Measurements from ENCODE around the gene HS6ST2. TPM values are rescaled to one million over a fixed set of nuclear protein-coding genes. Genes with fewer than 3 reads are reported as not detected.

HS6ST2 gene
- total RNA-seq, 5 donors from 2014 or later (not counting 1 experiment from before 2014, with no cell fraction given), result not detected

GRCh38 chrX:132613801-132614200 lies 344.6 kb downstream of the HS6ST2 start:
- Histone ChIP-seq H3K4me1 (ENCODE audit: control insufficient read depth in 1 of 2, extremely low read depth in 1 of 2, insufficient read depth in 2 of 2, low read length in 2 of 2) (no peaks in the 10 kb centered on the region), H3K27me3 (replicated peaks in 1 of 2; ENCODE audit: control insufficient read depth in 2 of 2, extremely low read depth in 1 of 2, insufficient read depth in 2 of 2, low read length in 1 of 2) (no peaks in the 10 kb centered on the region), H3K9me3 (no peaks in the 10 kb centered on the region), H3K36me3 (ENCODE audit: control insufficient read depth in 2 of 2, extremely low read depth in 1 of 2, insufficient read depth in 1 of 2, low read length in 1 of 2) (no peaks in the 10 kb centered on the region), H3K4me3 (ENCODE audit: control insufficient read depth in 1 of 2, extremely low read depth in 1 of 2, low read length in 1 of 2) (no peak overlapping the region), H3K27ac (ENCODE audit: low read length) (no peak overlapping the region)
- H3K4me1 Mint-ChIP-seq, result no peaks in the 10 kb centered on the region
- DNase-seq (no peak), ATAC-seq (replicated peaks in 1 of 4) (no peak)
- no peak overlapping the region for H3K4me3 Mint-ChIP-seq
- ChIA-PET CTCF (interaction anchor here (0.6 to 4.4 kb wide), 6 partner anchors 122 to 786 kb away, joined by 3 to 21 read pairs (median 5); no protein-coding TSS in a partner anchor), POLR2A (no interaction called here)
- H3K36me3 Mint-ChIP-seq, result no peaks in the 10 kb centered on the region
- H3K27me3 Mint-ChIP-seq, result peaks cover 0 to 8% of the 10 kb centered on the region in 2 donors
- WGBS (ENCODE audit: insufficient coverage), result no CpG with 5 or more reads among the region's 5 CpGs
- H3K27ac Mint-ChIP-seq, result no peak overlapping the region
- no peaks in the 10 kb centered on the region for H3K9me3 Mint-ChIP-seq

GRCh38 chrX:132612821-132613564 lies 345.4 kb downstream of the HS6ST2 start:
- DNase-seq (peak in 30 of 35 experiments; percentile 1 to 56 (median 22)), ATAC-seq (replicated peaks in 1 of 4) (peak in 2 of 4 experiments; percentile 40 to 43)
- Mint-ChIP-seq H3K4me3 (no peak overlapping the region), H3K36me3 (no peaks in the 10 kb centered on the region), H3K27me3 (peaks cover 0 to 8% of the 10 kb centered on the region in 2 donors), H3K4me1 (no peaks in the 10 kb centered on the region), H3K9me3 (no peaks in the 10 kb centered on the region), H3K27ac (no peak overlapping the region)
- H3K4me1 ChIP-seq (ENCODE audit: control insufficient read depth in 1 of 2, extremely low read depth in 1 of 2, insufficient read depth in 2 of 2, low read length in 2 of 2), result no peaks in the 10 kb centered on the region
- H3K27ac ChIP-seq (ENCODE audit: low read length), result no peak overlapping the region
- CTCF ChIA-PET, result interaction anchor here (0.6 to 4.4 kb wide), 8 partner anchors 320 to 785 kb away, joined by 3 to 21 read pairs (median 3); no protein-coding TSS in a partner anchor
- no peak overlapping the region for H3K4me3 ChIP-seq (ENCODE audit: control insufficient read depth in 1 of 2, extremely low read depth in 1 of 2, low read length in 1 of 2)
- no peaks in the 10 kb centered on the region for H3K9me3 ChIP-seq
- H3K36me3 ChIP-seq (ENCODE audit: control insufficient read depth in 2 of 2, extremely low read depth in 1 of 2, insufficient read depth in 1 of 2, low read length in 1 of 2), result no peaks in the 10 kb centered on the region
- H3K27me3 ChIP-seq (replicated peaks in 1 of 2; ENCODE audit: control insufficient read depth in 2 of 2, extremely low read depth in 1 of 2, insufficient read depth in 2 of 2, low read length in 1 of 2), result no peaks in the 10 kb centered on the region
- no CpG with 5 or more reads among the region's 10 CpGs for WGBS (ENCODE audit: insufficient coverage)
- POLR2A ChIA-PET, result interaction anchor here in 1 of 2 donors (0.6 kb wide), 1 partner anchor 832 kb away, joined by 3 read pairs; no protein-coding TSS in a partner anchor

- no peaks in the 10 kb centered on the region for H3K36me3 Mint-ChIP-seq
- no peaks in the 10 kb centered on the region for H3K9me3 Mint-ChIP-seq
- no peaks in the 10 kb centered on the region for H3K4me1 Mint-ChIP-seq
- Histone ChIP-seq H3K9me3 (no peaks in the 10 kb centered on the region), H3K4me1 (ENCODE audit: control insufficient read depth in 1 of 2, extremely low read depth in 1 of 2, insufficient read depth in 2 of 2, low read length in 2 of 2) (no peaks in the 10 kb centered on the region), H3K36me3 (ENCODE audit: control insufficient read depth in 2 of 2, extremely low read depth in 1 of 2, insufficient read depth in 1 of 2, low read length in 1 of 2) (no peaks in the 10 kb centered on the region), H3K4me3 (ENCODE audit: control insufficient read depth in 1 of 2, extremely low read depth in 1 of 2, low read length in 1 of 2) (no peak overlapping the region), H3K27me3 (replicated peaks in 1 of 2; ENCODE audit: control insufficient read depth in 2 of 2, extremely low read depth in 1 of 2, insufficient read depth in 2 of 2, low read length in 1 of 2) (no peaks in the 10 kb centered on the region), H3K27ac (ENCODE audit: low read length) (no peak overlapping the region)
- no peak for ATAC-seq (replicated peaks in 1 of 4)
- POLR2A ChIA-PET, result no interaction called here
- CTCF ChIA-PET, result interaction anchor here in 1 of 2 donors (1.8 kb wide), 1 partner anchor 519 kb away, joined by 3 read pairs; no protein-coding TSS in a partner anchor
- H3K27ac Mint-ChIP-seq, result no peak overlapping the region
- no peak overlapping the region for H3K4me3 Mint-ChIP-seq
- no peak for DNase-seq
- peaks cover 0 to 17% of the 10 kb centered on the region in 2 donors for H3K27me3 Mint-ChIP-seq
- WGBS (ENCODE audit: insufficient coverage), result no CpG with 5 or more reads among the region's 4 CpGs
These were observed 347.9 kb downstream of the HS6ST2 start for GRCh38 chrX:132610536-132610935.

GRCh38 chrX:132609362-132609848 lies 349.0 kb downstream of the HS6ST2 start:
- Mint-ChIP-seq H3K36me3 (no peaks in the 10 kb centered on the region), H3K27ac (no peak overlapping the region), H3K4me1 (no peaks in the 10 kb centered on the region), H3K4me3 (no peak overlapping the region), H3K9me3 (no peaks in the 10 kb centered on the region), H3K27me3 (peaks cover 0 to 22% of the 10 kb centered on the region in 2 donors)
- no peak overlapping the region for H3K4me3 ChIP-seq (ENCODE audit: control insufficient read depth in 1 of 2, extremely low read depth in 1 of 2, low read length in 1 of 2)
- ChIA-PET CTCF (interaction anchor here (0.5 to 1.8 kb wide), 2 partner anchors 12 to 518 kb away, joined by 3 to 4 read pairs; no protein-coding TSS in a partner anchor), POLR2A (no interaction called here)
- no peaks in the 10 kb centered on the region for H3K9me3 ChIP-seq
- no peak overlapping the region for H3K27ac ChIP-seq (ENCODE audit: low read length)
- ATAC-seq (replicated peaks in 1 of 4) (no peak), DNase-seq (no peak)
- no peaks in the 10 kb centered on the region for H3K36me3 ChIP-seq (ENCODE audit: control insufficient read depth in 2 of 2, extremely low read depth in 1 of 2, insufficient read depth in 1 of 2, low read length in 1 of 2)
- H3K27me3 ChIP-seq (replicated peaks in 1 of 2; ENCODE audit: control insufficient read depth in 2 of 2, extremely low read depth in 1 of 2, insufficient read depth in 2 of 2, low read length in 1 of 2), result no peaks in the 10 kb centered on the region
- no peaks in the 10 kb centered on the region for H3K4me1 ChIP-seq (ENCODE audit: control insufficient read depth in 1 of 2, extremely low read depth in 1 of 2, insufficient read depth in 2 of 2, low read length in 2 of 2)
- WGBS (ENCODE audit: insufficient coverage), result no CpG with 5 or more reads among the region's 1 CpG

GRCh38 chrX:132603700-132604286 lies 354.6 kb downstream of the HS6ST2 start:
- ChIA-PET POLR2A (interaction anchor here in 1 of 2 donors (0.6 kb wide), 1 partner anchor 367 kb away, joined by 6 read pairs; no protein-coding TSS in a partner anchor), CTCF (interaction anchor here (0.6 to 1.4 kb wide), 5 partner anchors 12 to 364 kb away, joined by 3 read pairs; no protein-coding TSS in a partner anchor)
- DNase-seq (no peak), ATAC-seq (replicated peaks in 1 of 4) (no peak)
- no peaks in the 10 kb centered on the region for H3K36me3 ChIP-seq (ENCODE audit: control insufficient read depth in 2 of 2, extremely low read depth in 1 of 2, insufficient read depth in 1 of 2, low read length in 1 of 2)
- H3K9me3 Mint-ChIP-seq, result no peaks in the 10 kb centered on the region
- H3K4me3 ChIP-seq (ENCODE audit: control insufficient read depth in 1 of 2, extremely low read depth in 1 of 2, low read length in 1 of 2), result no peak overlapping the region
- H3K4me3 Mint-ChIP-seq, result no peak overlapping the region
- no peak overlapping the region for H3K27ac Mint-ChIP-seq
- H3K9me3 ChIP-seq, result no peaks in the 10 kb centered on the region
- no peak overlapping the region for H3K27ac ChIP-seq (ENCODE audit: low read length)
- H3K27me3 ChIP-seq (replicated peaks in 1 of 2; ENCODE audit: control insufficient read depth in 2 of 2, extremely low read depth in 1 of 2, insufficient read depth in 2 of 2, low read length in 1 of 2), result no peaks in the 10 kb centered on the region
- no peaks in the 10 kb centered on the region for H3K36me3 Mint-ChIP-seq
- 83% methylated on average over 1 of the region's 6 CpGs for WGBS (ENCODE audit: insufficient coverage)
- no peaks in the 10 kb centered on the region for H3K4me1 ChIP-seq (ENCODE audit: control insufficient read depth in 1 of 2, extremely low read depth in 1 of 2, insufficient read depth in 2 of 2, low read length in 2 of 2)
- no peaks in the 10 kb centered on the region for H3K4me1 Mint-ChIP-seq
- peaks cover 2 to 36% of the 10 kb centered on the region in 2 donors for H3K27me3 Mint-ChIP-seq

GRCh38 chrX:132602701-132603100 lies 355.7 kb downstream of the HS6ST2 start:
- H3K36me3 ChIP-seq (ENCODE audit: control insufficient read depth in 2 of 2, extremely low read depth in 1 of 2, insufficient read depth in 1 of 2, low read length in 1 of 2), result no peaks in the 10 kb centered on the region
- Mint-ChIP-seq H3K27ac (no peak overlapping the region), H3K36me3 (no peaks in the 10 kb centered on the region), H3K4me1 (no peaks in the 10 kb centered on the region), H3K4me3 (no peak overlapping the region), H3K9me3 (no peaks in the 10 kb centered on the region), H3K27me3 (peaks cover 2 to 36% of the 10 kb centered on the region in 2 donors)
- POLR2A ChIA-PET, result no interaction called here
- WGBS (ENCODE audit: insufficient coverage), result no CpG with 5 or more reads among the region's 4 CpGs
- H3K27me3 ChIP-seq (replicated peaks in 1 of 2; ENCODE audit: control insufficient read depth in 2 of 2, extremely low read depth in 1 of 2, insufficient read depth in 2 of 2, low read length in 1 of 2), result no peaks in the 10 kb centered on the region
- no peak overlapping the region for H3K4me3 ChIP-seq (ENCODE audit: control insufficient read depth in 1 of 2, extremely low read depth in 1 of 2, low read length in 1 of 2)
- CTCF ChIA-PET, result interaction anchor here in 1 of 2 donors (1.4 kb wide), 1 partner anchor 310 kb away, joined by 3 read pairs; no protein-coding TSS in a partner anchor
- ATAC-seq (replicated peaks in 1 of 4) (no peak), DNase-seq (no peak)
- H3K9me3 ChIP-seq, result no peaks in the 10 kb centered on the region
- no peak overlapping the region for H3K27ac ChIP-seq (ENCODE audit: low read length)
- no peaks in the 10 kb centered on the region for H3K4me1 ChIP-seq (ENCODE audit: control insufficient read depth in 1 of 2, extremely low read depth in 1 of 2, insufficient read depth in 2 of 2, low read length in 2 of 2)
